ENCODE results near the gene PTGDR2. TPM values are rescaled to one million over a fixed set of nuclear protein-coding genes. Genes with fewer than 3 reads are reported as not detected.
A peak's percentile ranks its signal among the peaks of the same experiment; 100 is the strongest.

PTGDR2 gene
- total and polyA plus RNA-seq, 12 donors, result 0.35 to 5.7 (median 1.2) TPM

DNA sequence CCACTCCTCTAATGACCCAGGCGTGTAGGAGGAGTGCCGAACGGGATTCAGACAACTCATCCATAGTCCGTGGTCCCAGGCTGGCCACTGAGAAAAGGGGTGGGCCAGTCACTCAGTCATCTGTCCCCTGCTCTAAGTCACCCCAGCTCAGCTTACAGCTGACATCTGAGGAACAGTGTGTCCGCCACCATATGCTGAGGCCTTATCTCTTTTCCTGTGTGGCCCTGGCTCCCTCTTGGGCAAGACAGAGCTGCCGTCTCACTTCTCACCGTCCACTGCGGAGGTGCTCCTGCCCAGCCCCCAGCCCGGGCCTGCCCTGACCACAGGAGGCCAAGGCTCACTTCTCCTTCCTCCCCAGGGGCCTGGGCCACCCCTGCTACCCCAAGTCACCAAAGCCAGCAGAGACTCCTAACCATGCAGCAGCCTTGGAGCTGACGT lies 7.0 kb downstream of the PTGDR2 start:
- Histone ChIP-seq H3K4me1 (peaks cover 6 to 19% (median 10%) of the 10 kb centered on the region in 9 donors), H3K36me3 (peaks cover 0 to 72% (median 21%) of the 10 kb centered on the region in 9 donors), H3K27me3 (peaks cover 0 to 4% (median 0%) of the 10 kb centered on the region in 7 donors), H3K9me3 (no peaks in the 10 kb centered on the region), H3K4me3 (no peak overlapping the region), H3K27ac (peak overlapping the region in 2 of 10 donors; percentile 10 to 42)
- intact Hi-C loops (cut with DNase I), result no loop called here
- no peak for DNase-seq
- TF ChIP-seq, protein P1, sequence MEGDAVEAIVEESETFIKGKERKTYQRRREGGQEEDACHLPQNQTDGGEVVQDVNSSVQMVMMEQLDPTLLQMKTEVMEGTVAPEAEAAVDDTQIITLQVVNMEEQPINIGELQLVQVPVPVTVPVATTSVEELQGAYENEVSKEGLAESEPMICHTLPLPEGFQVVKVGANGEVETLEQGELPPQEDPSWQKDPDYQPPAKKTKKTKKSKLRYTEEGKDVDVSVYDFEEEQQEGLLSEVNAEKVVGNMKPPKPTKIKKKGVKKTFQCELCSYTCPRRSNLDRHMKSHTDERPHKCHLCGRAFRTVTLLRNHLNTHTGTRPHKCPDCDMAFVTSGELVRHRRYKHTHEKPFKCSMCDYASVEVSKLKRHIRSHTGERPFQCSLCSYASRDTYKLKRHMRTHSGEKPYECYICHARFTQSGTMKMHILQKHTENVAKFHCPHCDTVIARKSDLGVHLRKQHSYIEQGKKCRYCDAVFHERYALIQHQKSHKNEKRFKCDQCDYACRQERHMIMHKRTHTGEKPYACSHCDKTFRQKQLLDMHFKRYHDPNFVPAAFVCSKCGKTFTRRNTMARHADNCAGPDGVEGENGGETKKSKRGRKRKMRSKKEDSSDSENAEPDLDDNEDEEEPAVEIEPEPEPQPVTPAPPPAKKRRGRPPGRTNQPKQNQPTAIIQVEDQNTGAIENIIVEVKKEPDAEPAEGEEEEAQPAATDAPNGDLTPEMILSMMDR (IDR thresholded peaks at IDR 0.05), result no peak
- ATAC-seq, result no peak
- WGBS, 2 donors, result 80 to 83% methylated on average over 10 of the region's 10 CpGs

DNA sequence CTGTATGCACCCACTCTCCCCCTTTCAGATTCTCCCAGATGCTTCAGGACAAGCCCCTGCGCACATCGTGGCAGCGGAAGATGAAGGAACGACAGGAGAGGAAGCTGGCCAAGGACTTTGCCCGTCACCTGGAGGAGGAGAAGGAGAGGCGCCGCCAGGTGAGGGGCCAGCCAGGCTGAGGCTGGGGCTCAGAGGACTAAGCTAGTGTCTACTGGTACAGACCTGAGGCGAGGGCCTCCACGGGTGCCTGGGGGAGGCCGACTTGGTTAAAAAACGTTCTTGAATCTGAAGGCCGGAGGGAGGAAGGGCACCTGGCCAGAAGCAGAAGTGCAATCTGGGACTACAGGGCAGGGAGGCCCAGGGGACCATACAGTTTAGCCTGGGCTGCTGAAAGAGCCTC lies 7.9 kb downstream of the PTGDR2 start:
- DNase-seq (no peak), ATAC-seq (no peak)
- H3K36me3 ChIP-seq, result peaks cover 0 to 68% (median 21%) of the 10 kb centered on the region in 9 donors
- intact Hi-C loops (cut with DNase I), result no loop called here
- H3K27me3 ChIP-seq, result peaks cover 0 to 4% (median 0%) of the 10 kb centered on the region in 7 donors
- H3K4me1 ChIP-seq, result peaks cover 12 to 27% (median 18%) of the 10 kb centered on the region in 9 donors
- peak overlapping the region in 1 of 10 donors; percentile 21 for H3K4me3 ChIP-seq
- peak overlapping the region in 1 of 10 donors; percentile 42 for H3K27ac ChIP-seq
- TF ChIP-seq, protein P1 (IDR thresholded peaks at IDR 0.05), result no peak
- no peaks in the 10 kb centered on the region for H3K9me3 ChIP-seq
- 86% methylated on average over 12 of the region's 12 CpGs for WGBS, 2 donors

DNA sequence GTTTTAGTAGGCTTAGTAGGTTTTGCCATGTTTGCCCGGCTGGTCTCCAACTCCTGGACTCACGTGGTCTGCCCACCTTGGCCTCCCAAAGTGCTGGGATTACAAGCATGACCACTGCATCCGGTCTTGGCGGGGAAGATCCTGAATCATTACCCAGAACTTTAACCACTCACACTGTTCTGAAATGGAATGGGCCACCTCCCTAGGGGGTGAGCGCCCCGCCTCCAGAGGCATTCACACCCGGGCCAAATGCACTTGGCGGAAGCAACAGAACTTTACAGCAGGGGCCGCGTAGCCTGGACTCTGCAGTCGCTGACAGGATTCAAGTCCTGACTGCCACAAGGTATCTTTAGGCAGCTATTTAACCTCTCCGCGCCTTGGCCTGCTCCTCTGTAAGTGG lies 8.5 kb downstream of the PTGDR2 start:
- peaks cover 15 to 33% (median 24%) of the 10 kb centered on the region in 9 donors for H3K4me1 ChIP-seq
- intact Hi-C loops (cut with DNase I), result no loop called here
- H3K9me3 ChIP-seq, result no peaks in the 10 kb centered on the region
- WGBS, 2 donors, result 76 to 82% methylated on average over 13 of the region's 13 CpGs
- H3K27me3 ChIP-seq, result peaks cover 0 to 2% (median 0%) of the 10 kb centered on the region in 7 donors
- TF ChIP-seq, protein P1 (IDR thresholded peaks at IDR 0.05), result no peak
- ATAC-seq (no peak), DNase-seq (no peak)
- no peak overlapping the region for H3K27ac ChIP-seq
- H3K36me3 ChIP-seq, result peaks cover 0 to 63% (median 21%) of the 10 kb centered on the region in 9 donors
- peak overlapping the region in 1 of 10 donors; percentile 21 for H3K4me3 ChIP-seq

DNA sequence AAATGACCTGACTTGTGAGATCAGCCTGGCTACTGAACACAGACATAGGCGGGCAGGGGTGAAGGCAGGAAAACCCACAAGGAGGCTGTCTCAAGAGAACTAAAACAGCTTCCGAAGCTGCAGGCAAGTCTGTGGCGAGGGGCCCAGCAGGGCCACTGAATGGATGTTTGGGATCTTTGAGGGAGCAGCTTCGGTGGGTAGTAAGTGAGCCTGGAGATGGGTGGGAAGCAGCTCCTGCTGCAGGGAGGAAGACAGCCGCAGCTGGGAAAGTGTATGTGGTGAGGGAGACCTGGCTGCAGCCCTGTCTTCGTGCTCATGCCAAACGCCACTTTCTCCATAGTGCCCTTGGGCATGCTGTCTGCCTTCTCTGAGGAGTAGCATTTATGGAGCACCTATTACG lies 10.4 kb downstream of the PTGDR2 start:
- H3K36me3 ChIP-seq, result peaks cover 0 to 44% (median 10%) of the 10 kb centered on the region in 9 donors
- H3K4me1 ChIP-seq, result peaks cover 23 to 48% (median 36%) of the 10 kb centered on the region in 9 donors
- no peaks in the 10 kb centered on the region for H3K27me3 ChIP-seq
- 82 to 85% methylated on average over 8 of the region's 8 CpGs for WGBS, 2 donors
- intact Hi-C loops (cut with DNase I), result no loop called here
- ATAC-seq, result no peak
- H3K9me3 ChIP-seq, result no peaks in the 10 kb centered on the region
- H3K4me3 ChIP-seq, result no peak overlapping the region
- no peak for DNase-seq
- TF ChIP-seq, protein P1 (IDR thresholded peaks at IDR 0.05), result no peak
- no peak overlapping the region for H3K27ac ChIP-seq

Measured in heart right ventricle (tissue), 16 donors.